Measurements from ENCODE around the gene STXBP4. TPM values are rescaled to one million over a fixed set of nuclear protein-coding genes. Genes with fewer than 3 reads are reported as not detected.

The STXBP4 gene
- total RNA-seq, 1 experiment from 2014 or later = 16.5 TPM

DNA sequence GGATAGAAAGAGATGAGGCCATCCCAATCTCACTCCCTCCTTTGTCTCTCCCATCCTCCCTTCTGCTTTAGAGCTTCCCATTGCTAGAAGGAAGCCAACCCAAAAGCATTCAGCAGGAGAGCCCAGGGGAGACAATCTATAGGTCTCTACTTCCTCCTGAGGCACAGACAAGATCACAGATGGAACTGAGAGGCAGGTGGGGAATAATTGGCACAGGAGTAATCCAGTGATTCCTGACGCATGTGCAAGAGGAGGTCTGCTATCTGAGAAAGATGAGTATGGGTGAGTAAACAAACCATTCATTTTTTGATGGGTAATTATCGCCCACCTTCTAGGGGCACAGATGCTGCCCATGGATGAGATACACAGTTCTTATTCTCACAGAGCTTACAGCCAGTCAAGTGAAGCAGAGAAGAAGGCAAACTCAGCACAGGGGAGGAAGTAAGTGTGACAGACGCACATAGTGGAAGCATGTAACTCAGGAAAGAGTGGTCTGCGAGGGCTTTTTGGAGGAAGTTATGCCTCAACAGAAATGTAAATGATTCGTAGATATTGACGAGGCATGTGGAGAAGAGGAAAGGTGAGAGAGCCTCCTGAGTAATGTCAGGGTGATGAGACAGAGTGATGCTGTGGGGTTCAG, 207.3 kb downstream of the STXBP4 start:
- no peaks in the 10 kb centered on the region for H3K4me1 ChIP-seq (ENCODE audit: insufficient read depth, low read length)
- no peak overlapping the region for H4K91ac ChIP-seq (ENCODE audit: insufficient read length, low read depth, low read length)
- H3K56ac ChIP-seq (ENCODE audit: insufficient read length, low read depth, low read length) = no peak overlapping the region
- H2BK5ac ChIP-seq (ENCODE audit: insufficient read length, low read length) = no peak overlapping the region
- no peaks in the 10 kb centered on the region for H3K79me1 ChIP-seq (ENCODE audit: insufficient read depth, low read depth, low read length, poor library complexity, severe bottlenecking)
- H2AFZ ChIP-seq (ENCODE audit: low read length) = no peak overlapping the region
- H3K4me2 ChIP-seq (ENCODE audit: insufficient read depth, insufficient read length, low read length) = no peak overlapping the region
- H3K4ac ChIP-seq (ENCODE audit: low read depth, low read length) = no peak overlapping the region
- no peaks in the 10 kb centered on the region for H3K79me2 ChIP-seq (ENCODE audit: insufficient read depth, low read length)
- H3K23ac ChIP-seq (ENCODE audit: insufficient read length, low read depth, low read length) = no peak overlapping the region
- WGBS (ENCODE audit: extremely low coverage, insufficient read length, low lambda C conversion rate) = no CpG with 5 or more reads among the region's 6 CpGs
- Mint-ChIP-seq H3K4me1 (no peaks in the 10 kb centered on the region; a peak in 1 of 4 replicates), H3K36me3 (ENCODE audit: insufficient read depth in 1 of 3, low read depth in 3 of 3) (peaks cover 9 to 13% (median 12%) of the 10 kb centered on the region in 3 experiments; a peak in 5 of 7 replicates), H3K9me3 (peaks cover 7 to 12% of the 10 kb centered on the region in 2 experiments; a peak in 4 of 5 replicates), H3K27me3 (ENCODE audit: low read depth) (no peaks in the 10 kb centered on the region), H3K4me3 (no peak overlapping the region), H3K27ac (no peak overlapping the region; a peak in 1 of 7 replicates)
- no peak overlapping the region for H3K14ac ChIP-seq (ENCODE audit: insufficient read depth, low read length)
- H2BK120ac ChIP-seq (ENCODE audit: low read depth, low read length, poor library complexity, severe bottlenecking) = no peak overlapping the region
- H3K18ac ChIP-seq (ENCODE audit: insufficient read length, low read depth, low read length) = no peak overlapping the region
- TF ChIP-seq, protein P1, sequence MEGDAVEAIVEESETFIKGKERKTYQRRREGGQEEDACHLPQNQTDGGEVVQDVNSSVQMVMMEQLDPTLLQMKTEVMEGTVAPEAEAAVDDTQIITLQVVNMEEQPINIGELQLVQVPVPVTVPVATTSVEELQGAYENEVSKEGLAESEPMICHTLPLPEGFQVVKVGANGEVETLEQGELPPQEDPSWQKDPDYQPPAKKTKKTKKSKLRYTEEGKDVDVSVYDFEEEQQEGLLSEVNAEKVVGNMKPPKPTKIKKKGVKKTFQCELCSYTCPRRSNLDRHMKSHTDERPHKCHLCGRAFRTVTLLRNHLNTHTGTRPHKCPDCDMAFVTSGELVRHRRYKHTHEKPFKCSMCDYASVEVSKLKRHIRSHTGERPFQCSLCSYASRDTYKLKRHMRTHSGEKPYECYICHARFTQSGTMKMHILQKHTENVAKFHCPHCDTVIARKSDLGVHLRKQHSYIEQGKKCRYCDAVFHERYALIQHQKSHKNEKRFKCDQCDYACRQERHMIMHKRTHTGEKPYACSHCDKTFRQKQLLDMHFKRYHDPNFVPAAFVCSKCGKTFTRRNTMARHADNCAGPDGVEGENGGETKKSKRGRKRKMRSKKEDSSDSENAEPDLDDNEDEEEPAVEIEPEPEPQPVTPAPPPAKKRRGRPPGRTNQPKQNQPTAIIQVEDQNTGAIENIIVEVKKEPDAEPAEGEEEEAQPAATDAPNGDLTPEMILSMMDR (conservative IDR thresholded peaks at IDR 0.05) = no peak
- H2BK12ac ChIP-seq (ENCODE audit: insufficient read length, low read depth, low read length) = no peak overlapping the region
- H4K8ac ChIP-seq (replicated peaks; ENCODE audit: insufficient read length, low read depth, low read length) = no peak overlapping the region
- DNase-seq = no peak
- H3T11ph ChIP-seq (ENCODE audit: low read length) = no peak overlapping the region
- H2AK5ac ChIP-seq (ENCODE audit: insufficient read length, low read length) = no peak overlapping the region
- H3K27me3 ChIP-seq (ENCODE audit: insufficient read depth, low read length) = no peaks in the 10 kb centered on the region
- no peak overlapping the region for H2BK15ac ChIP-seq (ENCODE audit: low read depth, low read length)
- H3K23me2 ChIP-seq (ENCODE audit: insufficient read length, low read depth, low read length, poor library complexity, severe bottlenecking) = no peaks in the 10 kb centered on the region
- no peak overlapping the region for H4K5ac ChIP-seq (ENCODE audit: insufficient read length, low read depth, low read length)
- H3K27ac ChIP-seq (ENCODE audit: insufficient read length, low read depth, low read length) = no peak overlapping the region
- no peak overlapping the region for H3K9ac ChIP-seq (ENCODE audit: extremely low read depth, insufficient read length, low read length)
- no peaks in the 10 kb centered on the region for H4K20me1 ChIP-seq (ENCODE audit: control insufficient read depth, insufficient read depth, insufficient read length)
- H2BK20ac ChIP-seq (ENCODE audit: low read depth, low read length, poor library complexity, severe bottlenecking) = no peak overlapping the region
- no peaks in the 10 kb centered on the region for H3K9me3 ChIP-seq (ENCODE audit: control insufficient read depth, low read depth, low read length)

Measured in H9 (cell line).